OCI-LY7 (cell line): ENCODE data around the gene AATK.

Experiments
- EZH2phosphoT487 ChIP-seq: fragments of 200-600 bp; sonication (generic); IDR thresholded peaks from 2 replicates; pipeline ENCODE4 v1.6.1; 2018; ENCODE audit warnings: low read depth, borderline replicate concordance, mild to moderate bottlenecking, mixed run types, antibody characterized with exemption, low read length, moderate library complexity, mixed read lengths
- TF ChIP-seq, protein P1 (sequence below): fragments of 200-600 bp; sonication (generic); conservative IDR thresholded peaks from 2 replicates; pipeline ENCODE4 v1.5.1; 2014; ENCODE audit warnings: mild to moderate bottlenecking, antibody characterized with exemption, low read length, moderate library complexity, mixed read lengths

DNA sequence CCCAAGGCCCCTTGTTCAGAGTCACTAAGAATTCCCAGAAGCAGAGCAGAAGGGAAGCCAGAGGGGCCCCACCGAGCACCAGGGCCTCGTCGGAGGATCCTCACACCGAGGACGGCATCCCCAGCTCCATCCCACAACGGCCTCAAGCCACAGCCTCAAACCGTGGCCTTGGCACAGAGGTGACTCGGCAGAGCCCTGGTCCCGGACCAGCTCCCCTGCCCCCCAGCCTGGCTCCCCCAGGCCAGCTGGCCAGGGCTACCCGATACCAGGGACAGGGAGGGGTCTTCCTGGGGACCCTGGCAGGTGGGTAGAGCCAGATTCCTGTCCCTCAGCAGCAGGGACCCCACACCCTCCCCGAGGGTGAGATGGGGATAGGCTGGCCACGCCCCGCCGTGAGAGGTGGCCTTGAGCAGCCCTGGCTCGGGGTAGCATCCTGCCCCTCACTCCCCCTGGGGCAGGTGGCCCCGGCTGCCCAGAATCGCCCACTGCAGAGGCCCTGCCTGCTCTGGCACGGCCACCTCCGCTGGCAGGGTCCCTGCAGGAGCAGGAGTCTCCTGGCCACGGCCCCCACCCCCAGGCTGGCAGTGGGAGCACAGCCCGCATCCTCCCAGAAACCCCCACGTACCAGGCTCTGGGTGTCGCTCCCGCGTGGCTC lies 6.3 kb downstream of the AATK start:
- TF ChIP-seq, protein P1, sequence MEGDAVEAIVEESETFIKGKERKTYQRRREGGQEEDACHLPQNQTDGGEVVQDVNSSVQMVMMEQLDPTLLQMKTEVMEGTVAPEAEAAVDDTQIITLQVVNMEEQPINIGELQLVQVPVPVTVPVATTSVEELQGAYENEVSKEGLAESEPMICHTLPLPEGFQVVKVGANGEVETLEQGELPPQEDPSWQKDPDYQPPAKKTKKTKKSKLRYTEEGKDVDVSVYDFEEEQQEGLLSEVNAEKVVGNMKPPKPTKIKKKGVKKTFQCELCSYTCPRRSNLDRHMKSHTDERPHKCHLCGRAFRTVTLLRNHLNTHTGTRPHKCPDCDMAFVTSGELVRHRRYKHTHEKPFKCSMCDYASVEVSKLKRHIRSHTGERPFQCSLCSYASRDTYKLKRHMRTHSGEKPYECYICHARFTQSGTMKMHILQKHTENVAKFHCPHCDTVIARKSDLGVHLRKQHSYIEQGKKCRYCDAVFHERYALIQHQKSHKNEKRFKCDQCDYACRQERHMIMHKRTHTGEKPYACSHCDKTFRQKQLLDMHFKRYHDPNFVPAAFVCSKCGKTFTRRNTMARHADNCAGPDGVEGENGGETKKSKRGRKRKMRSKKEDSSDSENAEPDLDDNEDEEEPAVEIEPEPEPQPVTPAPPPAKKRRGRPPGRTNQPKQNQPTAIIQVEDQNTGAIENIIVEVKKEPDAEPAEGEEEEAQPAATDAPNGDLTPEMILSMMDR = no peak
- TF ChIP-seq EZH2phosphoT487 = no peak
